Aorta (tissue), 5 donors: ENCODE data around the gene TRIM64C. TPM values are rescaled to one million over a fixed set of nuclear protein-coding genes. Genes with fewer than 3 reads are reported as not detected.
"Not testable (repeated sequence)": the region's sequence is repeated elsewhere in the genome, so short reads cannot be mapped to it uniquely, and the experiment has no call there.

Source experiments
- ATAC-seq: fragments of 200-7000 bp; cut with Tn5 transposase; one replicate; pipeline ENCODE4 v1.9.1; 2022; ENCODE audit warnings: moderate library complexity; ENCODE audit not compliant: low FRiP score
- DNase-seq, 2 donors: peaks; one replicate each; pipeline ENCODE4 v3.0.0-alpha.2; 2020
- H3K27ac ChIP-seq, 2 donors: one replicate each; pipeline ENCODE4 v1.5.1; 2013; ENCODE audit warnings: low read length in 2 of 2, mild to moderate bottlenecking in 2 of 2, moderate library complexity in 2 of 2, control low read depth in 1 of 2, inconsistent platforms in 1 of 2, low read depth in 1 of 2
- H3K27me3 ChIP-seq, 2 donors: one replicate each; pipeline ENCODE4 v1.6.1; 2013; ENCODE audit warnings: control low read depth in 1 of 2, low read length in 1 of 2, mild to moderate bottlenecking in 1 of 2, moderate library complexity in 1 of 2; ENCODE audit not compliant: insufficient read depth in 2 of 2, control insufficient read depth in 1 of 2
- H3K36me3 ChIP-seq, 2 donors: one replicate each; pipeline ENCODE4 v1.6.1; 2013; ENCODE audit warnings: control low read depth in 1 of 2, low read length in 1 of 2, mild to moderate bottlenecking in 1 of 2; ENCODE audit not compliant: insufficient read depth in 2 of 2, control insufficient read depth in 1 of 2
- H3K4me1 ChIP-seq, 2 donors: one replicate each; pipeline ENCODE4 v1.6.1; 2013; ENCODE audit warnings: low read length in 2 of 2, control low read depth in 1 of 2, mild to moderate bottlenecking in 1 of 2, moderate library complexity in 1 of 2; ENCODE audit not compliant: insufficient read depth in 2 of 2, control insufficient read depth in 1 of 2
- H3K4me3 ChIP-seq, 2 donors: one replicate each; pipeline ENCODE4 v1.5.1; 2013; ENCODE audit warnings: low read length in 2 of 2, control low read depth in 1 of 2, mild to moderate bottlenecking in 1 of 2
- H3K9me3 ChIP-seq: one replicate; pipeline ENCODE4 v1.6.1; 2013; ENCODE audit warnings: mild to moderate bottlenecking, low read length; ENCODE audit not compliant: control insufficient read depth
- WGBS, 2 donors: extraction: QIAGEN DNeasy Blood & Tissue Kit; methylation state at CpG; one replicate each; pipeline ENCODE4 v1.1.7; 2013; 5-methylcytosine and 5-hydroxymethylcytosine counted together
- intact Hi-C, 2 donors: fragments of 100-400 bp; cut with DNase I; formaldehyde crosslinking; loops; one replicate each; pipeline versions ENCODE4 v1.14.2 to v1.15.0; 2022
- long read RNA-seq, 2 donors: library from polyadenylated mRNA; unstranded; transcript quantifications; one replicate each; pipeline ENCODE4 v2.0.0, GENCODE V29; 2020 to 2021
- polyA plus RNA-seq, 2 donors: library from polyadenylated mRNA; stranded (reverse); fragments of 200-250 nt; gene quantifications; one replicate each; pipeline ENCODE4 v1.2.3, GENCODE V29; 2013
- total RNA-seq, 2 donors: library from RNA; stranded (reverse); fragmentation: NEBNext Ultra II Directional; extraction: Animal tissue kit (Norgen Biotek cat#: 25700); gene quantifications; one replicate each; pipeline ENCODE4 v1.2.1, GENCODE V29; 2021
- donor health status: healthy with polysubstance abuse.
- donor health status: Bipolar disorder and iron deficiency.
- donor health status: DM: no; HTN: no; CAD: no.
- donor health status: DM: no; HTN: no; CAD: no.
- donor health status: DM: yes; HTN: yes; CAD: no.

TRIM64C gene
- not detected for total RNA-seq
- not detected for polyA plus RNA-seq
- long read RNA-seq, donor 1 = 0 reads
- long read RNA-seq, donor 2 = 0 reads

GRCh38 chr11:49059012-49059411, at the start of gene TRIM64C:
Gene TRIM64C, minus strand, starts transcription at chr11:49059112. Its CDS starts 0 bp downstream, at chr11:49059112.
- WGBS, 2 donors = 79 to 80% methylated on average over 5 of the region's 5 CpGs
- not testable (repeated sequence) for H3K27ac ChIP-seq, H3K27me3 ChIP-seq

GRCh38 chr11:49102356-49102755, 43.4 kb upstream of the TRIM64C start:
- H3K4me1 ChIP-seq, H3K27me3 ChIP-seq, H3K9me3 ChIP-seq, H3K27ac ChIP-seq, intact Hi-C loops, ATAC-seq, H3K4me3 ChIP-seq, DNase-seq, H3K36me3 ChIP-seq: not testable (repeated sequence)
- 90 to 93% methylated on average over 21 to 24 of the region's 24 CpGs for WGBS, 2 donors

More at GRCh38 chr11:49059012-49059411, at the start of gene TRIM64C:
- H3K4me3 ChIP-seq, ATAC-seq, H3K9me3 ChIP-seq, intact Hi-C loops, DNase-seq, H3K36me3 ChIP-seq, H3K4me1 ChIP-seq: not testable (repeated sequence)

GRCh38 chr11:49069897-49070296, 11.0 kb upstream of the TRIM64C start:
- 64% methylated on average over 5 of the region's 5 CpGs for WGBS, 2 donors
- ATAC-seq, H3K4me1 ChIP-seq, H3K4me3 ChIP-seq, DNase-seq, intact Hi-C loops, H3K9me3 ChIP-seq, H3K36me3 ChIP-seq, H3K27me3 ChIP-seq, H3K27ac ChIP-seq: not testable (repeated sequence)

GRCh38 chr11:49049821-49050220, 9.1 kb downstream of the TRIM64C start:
- H3K4me1 ChIP-seq, H3K27me3 ChIP-seq, ATAC-seq, H3K4me3 ChIP-seq, H3K27ac ChIP-seq, intact Hi-C loops, H3K36me3 ChIP-seq, H3K9me3 ChIP-seq, DNase-seq: not testable (repeated sequence)
- 52 to 61% methylated on average over 31 to 38 of the region's 38 CpGs for WGBS, 2 donors

GRCh38 chr11:49048229-49048628, 10.7 kb downstream of the TRIM64C start:
- H3K4me3 ChIP-seq, H3K9me3 ChIP-seq, H3K27ac ChIP-seq, H3K4me1 ChIP-seq, intact Hi-C loops, ATAC-seq, H3K27me3 ChIP-seq, H3K36me3 ChIP-seq, DNase-seq: not testable (repeated sequence)
- WGBS, 2 donors = 40 to 41% methylated on average over 18 to 27 of the region's 28 CpGs

- H3K27me3 ChIP-seq, H3K27ac ChIP-seq, intact Hi-C loops, H3K4me3 ChIP-seq, ATAC-seq, H3K4me1 ChIP-seq, H3K36me3 ChIP-seq, DNase-seq, H3K9me3 ChIP-seq: not testable (repeated sequence)
- WGBS, 2 donors = 11 to 24% methylated on average over 2 of the region's 2 CpGs
Observed at GRCh38 chr11:49028523-49028922, 30.4 kb downstream of the TRIM64C start, which contains the start of gene TRIM49B. Gene TRIM49B, plus strand, starts transcription at chr11:49028823. Its CDS starts 2,777 bp downstream, at chr11:49031600.

Other genes starting within 250 kb of the TRIM64C start
- not detected for gene TRIM51G, start 75.2 kb downstream of the TRIM64C start, total RNA-seq
- gene TRIM51G, start 75.2 kb downstream of the TRIM64C start, polyA plus RNA-seq = not detected
- not detected for gene TRIM49B, start 30.3 kb downstream of the TRIM64C start, total RNA-seq
- 1 to 10 TPM in 1 of 2 donors, not detected in 1; 1.0 TPM for gene TRIM49B, start 30.3 kb downstream of the TRIM64C start, polyA plus RNA-seq
- 1 to 10 TPM; 1.6 to 1.9 TPM for gene FOLH1, start 149.5 kb upstream of the TRIM64C start, total RNA-seq
- 10 to 100 TPM in 1 of 2 donors, not detected in 1; 17.3 TPM for gene FOLH1, start 149.5 kb upstream of the TRIM64C start, polyA plus RNA-seq